Measurements from ENCODE around the gene EYS.

Gene EYS

GRCh38 chr6:64721865-64722264 lies 985.2 kb downstream of the EYS start:
- DNase-seq (ENCODE audit: low spot score), result no peak

- no peak for DNase-seq (ENCODE audit: low spot score)
Measured at GRCh38 chr6:64717281-64717680, 989.7 kb downstream of the EYS start.

- no peak for DNase-seq (ENCODE audit: low spot score)
Measured at GRCh38 chr6:64715624-64716023, 991.4 kb downstream of the EYS start.

- no peak for DNase-seq (ENCODE audit: low spot score)
Measured at GRCh38 chr6:64714073-64714472, 993.0 kb downstream of the EYS start.

DNA sequence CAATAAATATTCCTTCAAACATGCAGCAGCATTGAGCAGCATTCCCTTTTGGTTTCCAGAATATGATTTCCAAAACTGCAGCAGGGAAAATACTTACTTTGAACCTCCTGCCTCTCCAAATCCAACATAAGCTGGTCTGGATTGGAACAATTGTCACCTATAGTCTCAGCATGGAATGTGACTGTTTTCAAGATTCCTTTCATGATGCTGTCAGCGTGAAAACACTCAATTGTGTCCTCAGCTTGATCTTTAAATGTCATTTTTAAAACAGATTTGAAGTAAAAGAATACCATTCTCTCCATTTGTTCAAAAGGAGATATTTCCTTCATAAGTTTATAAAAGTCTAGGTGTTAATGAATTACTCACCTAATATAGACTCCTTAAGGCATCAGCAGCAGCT lies 993.9 kb downstream of the EYS start:
- DNase-seq (ENCODE audit: low spot score), result no peak

DNA sequence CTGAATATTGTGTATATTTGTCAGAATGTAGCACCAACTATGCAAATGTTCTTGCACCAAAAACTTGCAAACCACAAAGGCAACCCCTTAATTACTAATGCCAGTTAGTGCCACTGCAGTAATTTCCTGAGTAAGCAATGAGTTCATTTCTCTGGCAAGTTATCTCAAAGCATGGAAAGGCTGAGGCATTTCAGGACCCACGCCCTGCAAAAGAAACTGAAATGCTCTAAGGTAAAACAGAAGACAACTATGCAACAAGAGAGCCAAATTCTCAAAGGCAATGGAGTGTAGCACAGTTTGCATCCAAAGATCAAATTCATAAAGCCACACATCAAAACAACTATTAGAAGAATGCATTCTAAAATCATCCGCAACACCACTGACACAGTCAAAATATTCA lies 994.4 kb downstream of the EYS start:
- DNase-seq (ENCODE audit: low spot score), result no peak

GRCh38 chr6:64703922-64704321 lies 1003.1 kb downstream of the EYS start:
- DNase-seq (ENCODE audit: low spot score), result no peak

DNA sequence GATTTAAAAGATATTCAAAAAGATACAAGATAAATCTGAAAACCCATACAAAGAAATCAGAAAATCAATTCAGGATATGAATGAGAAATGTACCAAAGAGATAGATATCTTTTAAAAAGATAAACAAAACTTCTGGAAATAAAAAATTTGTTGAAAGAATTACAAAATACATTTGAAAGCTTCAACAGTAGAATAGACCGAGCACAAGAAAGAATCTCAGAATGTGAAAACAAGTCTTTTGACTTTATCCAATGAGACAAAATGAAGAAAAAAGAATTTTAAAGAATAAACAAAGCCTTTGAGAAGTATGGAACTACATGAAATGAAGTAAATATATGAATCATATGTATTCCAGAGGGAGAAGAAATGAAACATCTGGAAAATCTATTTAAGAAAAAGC lies 1011.0 kb downstream of the EYS start:
- no peak for DNase-seq (ENCODE audit: low spot score)

DNA sequence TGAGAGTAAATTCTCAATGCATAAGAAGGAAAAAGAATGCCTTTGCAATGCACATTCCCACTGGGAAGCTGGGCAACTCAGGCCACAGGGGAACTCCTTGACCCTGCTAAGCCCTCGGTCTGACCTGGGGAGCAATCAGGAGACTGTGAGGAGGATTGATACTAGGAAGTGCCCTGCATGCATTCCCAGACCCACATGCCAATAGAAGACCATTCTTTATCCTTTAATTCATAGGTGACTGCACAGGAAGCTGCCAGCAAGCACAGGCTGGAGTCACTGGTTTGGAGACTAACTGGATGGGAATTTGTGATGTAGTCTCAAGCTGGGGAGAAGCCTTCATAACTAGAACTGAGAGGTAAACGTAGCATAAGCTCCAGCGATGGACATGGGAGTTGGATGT lies 1012.7 kb downstream of the EYS start:
- DNase-seq (ENCODE audit: low spot score), result no peak

DNA sequence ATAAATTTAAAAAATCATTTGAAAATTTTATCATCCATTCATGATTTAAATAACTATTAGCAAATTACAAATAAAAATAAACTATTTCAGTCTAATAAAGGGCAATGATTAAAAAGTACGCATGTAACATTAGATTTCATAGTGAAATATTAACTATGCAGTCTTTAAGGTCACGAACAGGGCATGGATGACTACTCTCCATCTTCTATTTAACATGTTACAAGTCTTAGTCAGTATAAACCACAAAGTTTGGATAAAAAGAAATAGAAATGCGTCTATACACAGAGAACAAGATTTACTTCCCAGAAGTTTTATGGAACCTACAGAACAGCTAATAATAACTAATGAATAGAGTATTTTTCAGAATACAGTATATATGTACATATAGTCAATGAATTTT lies 1016.0 kb downstream of the EYS start:
- DNase-seq (ENCODE audit: low spot score), result no peak

DNA sequence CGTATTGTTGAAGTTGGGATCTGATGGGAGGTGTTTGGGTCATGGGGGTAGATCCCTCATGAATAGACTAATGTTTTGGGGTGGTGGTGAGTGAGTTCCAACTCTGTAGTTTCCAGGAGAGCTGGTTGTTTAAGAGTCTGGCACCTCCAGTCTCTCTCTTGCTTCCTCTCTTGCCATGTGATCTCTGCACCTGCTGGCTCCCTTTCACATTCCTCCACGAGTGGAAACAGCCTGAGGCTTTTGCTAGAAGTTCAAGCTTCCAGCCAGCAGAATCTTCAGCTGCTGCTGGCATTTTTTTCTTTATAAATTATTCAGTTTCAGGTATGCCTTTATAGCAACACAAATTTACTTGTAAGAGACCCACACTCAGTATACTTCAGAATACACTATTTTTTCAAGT lies 1021.6 kb downstream of the EYS start:
- no peak for DNase-seq (ENCODE audit: low spot score)

- no peak for DNase-seq (ENCODE audit: low spot score)
Measured at GRCh38 chr6:64683682-64684081, 1023.3 kb downstream of the EYS start.

DNA sequence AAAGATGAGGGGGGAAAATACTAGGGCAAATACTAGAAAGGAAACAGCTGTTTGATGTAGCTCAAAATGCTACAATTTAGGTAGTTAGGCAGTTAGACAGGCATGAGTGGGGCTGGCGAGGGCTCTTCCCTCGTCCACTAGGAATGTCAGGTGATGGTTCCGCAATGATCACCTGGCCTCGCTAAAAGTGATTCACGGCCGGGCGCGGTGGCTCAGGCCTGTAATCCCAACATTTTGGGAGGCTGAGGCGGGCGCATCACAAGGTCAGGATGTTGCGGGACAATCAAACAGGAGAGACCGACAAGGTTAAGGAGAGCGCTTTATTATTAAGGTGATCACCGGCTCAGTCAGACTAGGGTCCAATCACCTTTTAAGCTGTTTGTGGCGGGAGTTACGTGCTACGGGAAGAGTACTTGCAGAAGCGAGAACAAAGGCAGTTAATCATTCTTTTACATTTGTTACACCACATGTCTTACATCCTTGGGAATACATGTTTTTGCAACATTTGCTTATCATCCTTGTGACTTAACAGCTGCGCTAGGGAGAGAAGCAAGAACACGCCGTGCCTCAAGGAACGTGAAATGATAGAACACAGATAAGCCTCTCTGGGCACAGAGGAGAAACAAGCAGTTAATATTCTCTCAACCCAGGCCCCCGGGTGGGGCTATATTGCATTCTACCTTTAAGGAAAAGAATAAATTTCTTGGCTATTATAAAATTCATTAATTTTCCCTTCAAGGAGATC lies 1025.4 kb downstream of the EYS start:
- no peak for DNase-seq (ENCODE audit: low spot score)

DNA sequence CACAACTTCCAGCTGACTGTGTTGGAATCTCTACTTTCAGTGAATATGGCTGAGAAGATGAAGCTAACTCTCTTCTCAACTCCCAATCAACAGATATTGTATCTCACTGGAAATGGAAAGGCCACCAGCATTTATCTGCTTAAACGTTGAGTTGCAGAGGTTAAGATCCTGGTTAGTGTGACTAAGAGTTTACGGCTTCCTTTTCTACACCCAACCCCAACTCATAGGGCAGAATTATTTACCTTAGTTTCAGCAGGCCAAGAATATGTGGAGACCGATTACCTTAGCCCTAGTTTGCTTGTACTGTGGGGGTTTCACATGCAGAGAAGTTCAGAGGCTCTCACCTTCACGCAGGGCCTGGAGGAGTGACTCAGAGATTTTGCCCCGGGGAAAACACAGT lies 1026.6 kb downstream of the EYS start:
- DNase-seq (ENCODE audit: low spot score), result no peak

DNA sequence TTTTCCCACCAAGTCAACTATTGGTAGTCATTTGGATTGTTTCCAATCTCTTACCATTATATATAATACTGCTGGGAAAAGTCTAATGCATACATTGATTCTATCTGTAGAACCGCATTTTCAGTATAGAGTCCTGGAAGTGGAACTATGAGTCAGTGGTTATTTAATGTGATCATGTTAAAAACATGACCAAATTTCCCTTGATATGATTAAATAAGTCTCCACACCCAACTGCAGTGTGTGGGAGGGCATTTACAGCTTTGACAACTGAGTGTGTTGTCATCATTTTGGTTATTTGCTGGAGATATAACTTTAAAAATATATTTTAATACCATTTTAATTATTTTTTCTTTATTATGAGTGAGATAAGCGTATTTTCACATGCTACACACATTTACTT lies 1027.6 kb downstream of the EYS start:
- no peak for DNase-seq (ENCODE audit: low spot score)

- DNase-seq (ENCODE audit: low spot score), result no peak
Measured at GRCh38 chr6:64672651-64673050, 1034.4 kb downstream of the EYS start.

DNA sequence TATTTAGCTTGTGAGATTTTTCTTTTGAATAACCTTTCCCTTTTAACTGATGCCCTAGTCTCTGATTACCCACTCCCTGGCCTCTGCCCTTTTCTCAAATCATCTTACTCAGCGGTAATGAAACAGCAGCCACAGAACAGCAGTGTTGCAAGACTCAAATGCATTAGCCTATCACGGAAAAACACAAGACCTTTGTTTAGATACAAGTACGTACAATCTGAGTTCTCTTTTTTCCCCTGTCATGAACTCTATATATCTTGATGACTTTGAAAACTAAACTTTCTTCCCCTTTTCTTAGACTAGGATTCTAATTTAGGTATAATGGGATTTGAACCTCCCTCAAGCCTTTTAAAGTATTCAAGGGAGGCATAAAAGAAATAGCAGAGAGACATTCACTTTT lies 1034.9 kb downstream of the EYS start:
- DNase-seq (ENCODE audit: low spot score), result no peak

- DNase-seq (ENCODE audit: low spot score), result no peak
Measured at GRCh38 chr6:64665137-64665536, 1041.9 kb downstream of the EYS start.

GRCh38 chr6:64664480-64664879 lies 1042.5 kb downstream of the EYS start:
- DNase-seq (ENCODE audit: low spot score), result no peak

- no peak for DNase-seq (ENCODE audit: low spot score)
Measured at GRCh38 chr6:64644024-64644423, 1063.0 kb downstream of the EYS start.

- DNase-seq (ENCODE audit: low spot score), result no peak
Measured at GRCh38 chr6:64630901-64631300, 1076.1 kb downstream of the EYS start.

- DNase-seq (ENCODE audit: low spot score), result no peak
Measured at GRCh38 chr6:64622944-64623343, 1084.1 kb downstream of the EYS start.

GRCh38 chr6:64602993-64603392 lies 1104.0 kb downstream of the EYS start:
- DNase-seq (ENCODE audit: low spot score), result no peak

DNA sequence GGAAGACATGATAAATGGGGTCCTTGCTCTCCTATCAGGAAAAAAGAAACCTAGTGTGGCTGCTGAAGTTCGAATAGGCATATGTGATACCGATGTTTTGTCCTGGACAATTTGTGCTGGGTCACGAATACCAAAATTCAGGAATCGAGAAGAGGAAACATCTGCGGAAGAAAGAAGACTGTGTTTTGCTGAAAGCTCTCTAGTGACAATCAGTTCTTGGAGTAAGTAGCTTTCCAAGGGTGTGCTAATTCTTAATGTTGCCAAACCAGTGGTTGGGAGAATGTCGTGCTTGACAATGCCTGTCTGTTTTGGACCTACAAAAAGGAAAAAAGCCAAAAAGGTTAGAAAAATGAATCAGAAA lies 1115.4 kb downstream of the EYS start:
- DNase-seq (ENCODE audit: low spot score), result no peak

Measured in GM03348 (cell line).